ENCODE results near the gene OR51D1. TPM values are rescaled to one million over a fixed set of nuclear protein-coding genes. Genes with fewer than 3 reads are reported as not detected.

OR51D1 gene
- total RNA-seq, 1 donor from 2014 or later, result not detected

- intact Hi-C loops (cut with micrococcal nuclease), result loop anchor here (10.0 kb wide), 1 partner anchor 758 kb away; the partner anchor contains the start of gene OR51M1
- H3K27me3 Mint-ChIP-seq, result peaks cover 34% of the 10 kb centered on the region
- H3K27ac Mint-ChIP-seq, result no peak overlapping the region
- peak; percentile 90 for DNase-seq
- no peaks in the 10 kb centered on the region for H3K36me3 Mint-ChIP-seq (ENCODE audit: low read depth)
- no peak overlapping the region for H3K4me3 Mint-ChIP-seq
- no peaks in the 10 kb centered on the region for H3K4me1 Mint-ChIP-seq
- H3K9me3 Mint-ChIP-seq, result peaks cover 4% of the 10 kb centered on the region
These were observed 10.8 kb upstream of the OR51D1 start for GRCh38 chr11:4626207-4627099.

- intact Hi-C loops (cut with micrococcal nuclease), result loop anchor here (2.0 to 10.0 kb wide), 3 partner anchors 149 to 1169 kb away; partner anchors contain the start of gene OR52N2
- Mint-ChIP-seq H3K27ac (no peak overlapping the region), H3K27me3 (peaks cover 4% of the 10 kb centered on the region), H3K4me3 (no peak overlapping the region), H3K4me1 (no peaks in the 10 kb centered on the region), H3K9me3 (no peaks in the 10 kb centered on the region), H3K36me3 (ENCODE audit: low read depth) (no peaks in the 10 kb centered on the region)
- DNase-seq, result no peak
These were observed 1.1 kb upstream of the OR51D1 start for GRCh38 chr11:4636136-4636535.

- H3K4me1 Mint-ChIP-seq, result no peaks in the 10 kb centered on the region
- intact Hi-C loops (cut with micrococcal nuclease), result loop anchor here (1.0 to 10.0 kb wide), 4 partner anchors 147 to 1167 kb away; partner anchors contain the start of gene OR52N2
- H3K9me3 Mint-ChIP-seq, result no peaks in the 10 kb centered on the region
- DNase-seq, result no peak
- H3K36me3 Mint-ChIP-seq (ENCODE audit: low read depth), result no peaks in the 10 kb centered on the region
- H3K4me3 Mint-ChIP-seq, result no peak overlapping the region
- no peaks in the 10 kb centered on the region for H3K27me3 Mint-ChIP-seq
- H3K27ac Mint-ChIP-seq, result no peak overlapping the region
These were observed 378 bp downstream of the OR51D1 start for GRCh38 chr11:4637662-4638047.

GRCh38 chr11:4639931-4640330 lies 2.7 kb downstream of the OR51D1 start:
- Mint-ChIP-seq H3K36me3 (ENCODE audit: low read depth) (no peaks in the 10 kb centered on the region), H3K9me3 (no peaks in the 10 kb centered on the region), H3K4me3 (no peak overlapping the region), H3K27ac (no peak overlapping the region), H3K4me1 (no peaks in the 10 kb centered on the region), H3K27me3 (peaks cover 5% of the 10 kb centered on the region)
- DNase-seq, result no peak
- intact Hi-C loops (cut with micrococcal nuclease), result loop anchor here (10.0 kb wide), 2 partner anchors 145 to 1165 kb away; partner anchors contain the start of gene OR52N2

- Mint-ChIP-seq H3K27me3 (peaks cover 7% of the 10 kb centered on the region), H3K4me1 (no peaks in the 10 kb centered on the region), H3K4me3 (no peak overlapping the region), H3K9me3 (no peaks in the 10 kb centered on the region), H3K36me3 (ENCODE audit: low read depth) (no peaks in the 10 kb centered on the region), H3K27ac (no peak overlapping the region)
- DNase-seq, result no peak
- intact Hi-C loops (cut with micrococcal nuclease), result no loop called here
These were observed 4.2 kb downstream of the OR51D1 start for GRCh38 chr11:4641501-4641900.

GRCh38 chr11:4642043-4642442 lies 4.8 kb downstream of the OR51D1 start:
- Mint-ChIP-seq H3K27ac (no peak overlapping the region), H3K4me1 (no peaks in the 10 kb centered on the region), H3K4me3 (no peak overlapping the region), H3K36me3 (ENCODE audit: low read depth) (no peaks in the 10 kb centered on the region), H3K9me3 (no peaks in the 10 kb centered on the region), H3K27me3 (peaks cover 7% of the 10 kb centered on the region)
- DNase-seq, result no peak
- intact Hi-C loops (cut with micrococcal nuclease), result no loop called here

- intact Hi-C loops (cut with micrococcal nuclease), result no loop called here
- Mint-ChIP-seq H3K4me3 (no peak overlapping the region), H3K27me3 (peaks cover 7% of the 10 kb centered on the region), H3K4me1 (no peaks in the 10 kb centered on the region), H3K27ac (no peak overlapping the region), H3K36me3 (ENCODE audit: low read depth) (no peaks in the 10 kb centered on the region), H3K9me3 (no peaks in the 10 kb centered on the region)
- no peak for DNase-seq
These were observed 5.8 kb downstream of the OR51D1 start for GRCh38 chr11:4643076-4643475.

- Mint-ChIP-seq H3K27me3 (peaks cover 7% of the 10 kb centered on the region), H3K27ac (no peak within 1 kb of the TSS), H3K4me1 (no peaks in the 10 kb centered on the region), H3K4me3 (no peak within 1 kb of the TSS), H3K36me3 (ENCODE audit: low read depth) (no peaks in the 10 kb centered on the region), H3K9me3 (no peaks in the 10 kb centered on the region)
- DNase-seq, result no peak
- intact Hi-C loops (cut with micrococcal nuclease), result no loop called here
These were observed 6.4 kb downstream of the OR51D1 start, which contains the start of gene OR51E1 for GRCh38 chr11:4643682-4644081. TSS of gene OR51E1 (plus strand) at chr11:4643982. CDS start at chr11:4652527, 8,545 bp downstream.

GRCh38 chr11:4644233-4644632 lies 7.0 kb downstream of the OR51D1 start:
- H3K9me3 Mint-ChIP-seq, result no peaks in the 10 kb centered on the region
- intact Hi-C loops (cut with micrococcal nuclease), result no loop called here
- H3K27me3 Mint-ChIP-seq, result peaks cover 9% of the 10 kb centered on the region
- no peaks in the 10 kb centered on the region for H3K4me1 Mint-ChIP-seq
- no peak overlapping the region for H3K4me3 Mint-ChIP-seq
- H3K27ac Mint-ChIP-seq, result no peak overlapping the region
- no peaks in the 10 kb centered on the region for H3K36me3 Mint-ChIP-seq (ENCODE audit: low read depth)
- DNase-seq, result no peak

GRCh38 chr11:4645974-4646373 lies 8.7 kb downstream of the OR51D1 start:
- H3K27me3 Mint-ChIP-seq, result peaks cover 12% of the 10 kb centered on the region
- DNase-seq, result no peak

GRCh38 chr11:4647766-4648165 lies 10.5 kb downstream of the OR51D1 start:
- Mint-ChIP-seq H3K27me3 (peaks cover 16% of the 10 kb centered on the region), H3K36me3 (ENCODE audit: low read depth) (no peaks in the 10 kb centered on the region)
- intact Hi-C loops (cut with micrococcal nuclease), result no loop called here

More at GRCh38 chr11:4645974-4646373, 8.7 kb downstream of the OR51D1 start:
- Mint-ChIP-seq H3K9me3 (no peaks in the 10 kb centered on the region), H3K4me3 (no peak overlapping the region), H3K36me3 (ENCODE audit: low read depth) (no peaks in the 10 kb centered on the region), H3K27ac (no peak overlapping the region), H3K4me1 (no peaks in the 10 kb centered on the region)
- intact Hi-C loops (cut with micrococcal nuclease), result no loop called here

GRCh38 chr11:4654635-4655369 lies 17.5 kb downstream of the OR51D1 start:
- no peak overlapping the region for H3K27ac Mint-ChIP-seq
- no peak for DNase-seq
- H3K27me3 Mint-ChIP-seq, result peaks cover 10% of the 10 kb centered on the region
- H3K9me3 Mint-ChIP-seq, result peaks cover 3% of the 10 kb centered on the region
- intact Hi-C loops (cut with micrococcal nuclease), result no loop called here
- no peaks in the 10 kb centered on the region for H3K36me3 Mint-ChIP-seq (ENCODE audit: low read depth)
- no peak overlapping the region for H3K4me3 Mint-ChIP-seq
- H3K4me1 Mint-ChIP-seq, result peaks cover 4% of the 10 kb centered on the region

More at GRCh38 chr11:4647766-4648165, 10.5 kb downstream of the OR51D1 start:
- H3K4me1 Mint-ChIP-seq, result no peaks in the 10 kb centered on the region
- H3K4me3 Mint-ChIP-seq, result no peak overlapping the region
- H3K27ac Mint-ChIP-seq, result no peak overlapping the region
- no peak for DNase-seq
- H3K9me3 Mint-ChIP-seq, result no peaks in the 10 kb centered on the region

GRCh38 chr11:4658629-4659445 lies 21.6 kb downstream of the OR51D1 start:
- Mint-ChIP-seq H3K9me3 (no peaks in the 10 kb centered on the region), H3K4me1 (peaks cover 4% of the 10 kb centered on the region), H3K27me3 (peaks cover 6% of the 10 kb centered on the region), H3K27ac (no peak overlapping the region), H3K4me3 (no peak overlapping the region), H3K36me3 (ENCODE audit: low read depth) (no peaks in the 10 kb centered on the region)
- intact Hi-C loops (cut with micrococcal nuclease), result no loop called here
- DNase-seq, result no peak

Data from activated CD4-positive, alpha-beta T cell treated with anti-CD3 and anti-CD28 coated beads, Interleukin-2, amount 10 ng/mL, durations not matched to agents 24 days and 14 days (primary cell).